Suprapubic skin (tissue), 4 donors: Measurements from ENCODE around the gene CLDN19. TPM values are rescaled to one million over a fixed set of nuclear protein-coding genes. Genes with fewer than 3 reads are reported as not detected.
"Not testable (repeated sequence)": the region's sequence is repeated elsewhere in the genome, so short reads cannot be mapped to it uniquely, and the experiment has no call there.

Source experiments
- DNase-seq, 2 donors: peaks; one replicate each; pipeline ENCODE4 v3.0.0-alpha.2; 2019; ENCODE audit warnings: low spot score in 2 of 2
- H3K27ac ChIP-seq: fragments of 200-600 bp; sonication (generic); one replicate; pipeline ENCODE4 v1.5.1; 2019
- H3K27me3 ChIP-seq: fragments of 200-600 bp; sonication (generic); one replicate; pipeline ENCODE4 v1.5.1; 2019
- H3K36me3 ChIP-seq: fragments of 200-600 bp; sonication (generic); one replicate; pipeline ENCODE4 v1.5.1; 2019
- H3K4me1 ChIP-seq: fragments of 200-600 bp; sonication (generic); one replicate; pipeline ENCODE4 v1.5.1; 2019
- H3K4me3 ChIP-seq: fragments of 200-600 bp; sonication (generic); one replicate; pipeline ENCODE4 v1.5.1; 2019; ENCODE audit warnings: mild to moderate bottlenecking
- H3K9me3 ChIP-seq: fragments of 200-600 bp; sonication (generic); one replicate; pipeline ENCODE4 v1.5.1; 2019
- CTCF ChIP-seq, 2 donors: fragments of 200-600 bp in 1 of 2; fragments of 450-650 bp in 1 of 2; sonication (generic) in 1 of 2; IDR thresholded peaks; one replicate each; pipeline ENCODE4 v1.5.1; 2016 to 2019; ENCODE audit warnings: antibody characterized with exemption in 2 of 2, mild to moderate bottlenecking in 1 of 2, moderate library complexity in 1 of 2
- EP300 ChIP-seq: sonication (generic); formaldehyde crosslinking; IDR thresholded peaks from one replicate; pipeline ENCODE4 v1.6.1; 2017; ENCODE audit warnings: antibody characterized with exemption
- POLR2A ChIP-seq, 2 donors: fragments of 450-650 bp; IDR thresholded peaks; one replicate each; pipeline ENCODE4 v1.6.1; 2017; ENCODE audit warnings: antibody characterized with exemption in 2 of 2, mild to moderate bottlenecking in 2 of 2, moderate library complexity in 2 of 2
- POLR2AphosphoS5 ChIP-seq, 3 donors: sonication (generic); formaldehyde crosslinking; IDR thresholded peaks; one replicate each; pipeline ENCODE4 v1.6.1; 2017; ENCODE audit warnings: antibody characterized with exemption in 3 of 3
- WGBS: methylation state at CpG from one replicate; pipeline ENCODE4 v1.1.5; 2018; 5-methylcytosine and 5-hydroxymethylcytosine counted together
- total RNA-seq, 4 donors: library from RNA; depleted of rRNA; stranded (reverse); fragments of >200 nt; gene quantifications; one replicate each; pipeline ENCODE4 v1.1.0, GENCODE V29; 2016

The CLDN19 gene
- total RNA-seq, 4 donors from 2014 or later = 0.38 to 0.98 (median 0.44) TPM; not detected in 1

GRCh38 chr1:42733415-42734200 is 6.4 kb downstream of the CLDN19 start:
- Histone ChIP-seq H3K27ac (no peak overlapping the region), H3K27me3 (no peaks in the 10 kb centered on the region), H3K4me3 (no peak overlapping the region), H3K36me3 (no peaks in the 10 kb centered on the region), H3K9me3 (no peaks in the 10 kb centered on the region), H3K4me1 (peaks cover 29% of the 10 kb centered on the region)
- WGBS = 89% methylated on average over 9 of the region's 12 CpGs
- peak in 1 of 2 donors; percentile 40 for DNase-seq
- TF ChIP-seq POLR2A (IDR thresholded peaks at IDR 0.05) (no peak), EP300 (no peak), POLR2AphosphoS5 (IDR thresholded peaks at IDR 0.05) (no peak), CTCF (IDR thresholded peaks at IDR 0.05) (no peak)

- Histone ChIP-seq H3K36me3 (no peaks in the 10 kb centered on the region), H3K4me1 (peaks cover 25% of the 10 kb centered on the region), H3K9me3 (no peaks in the 10 kb centered on the region), H3K27me3 (no peaks in the 10 kb centered on the region), H3K4me3 (no peak overlapping the region), H3K27ac (no peak overlapping the region)
- WGBS = 65% methylated on average over 10 of the region's 10 CpGs
- peak in 1 of 2 donors; percentile 14 for DNase-seq
- no peak for TF ChIP-seq CTCF (IDR thresholded peaks at IDR 0.05)
Observed at GRCh38 chr1:42732126-42732680, 7.8 kb downstream of the CLDN19 start.

GRCh38 chr1:42731585-42731984 is 8.5 kb downstream of the CLDN19 start:
- no peak for DNase-seq
- no peaks in the 10 kb centered on the region for H3K36me3 ChIP-seq
- no peak overlapping the region for H3K27ac ChIP-seq
- H3K4me3 ChIP-seq = no peak overlapping the region
- no peaks in the 10 kb centered on the region for H3K9me3 ChIP-seq
- no peak for TF ChIP-seq POLR2A (IDR thresholded peaks at IDR 0.05)
- no peak for TF ChIP-seq CTCF (IDR thresholded peaks at IDR 0.05)
- TF ChIP-seq EP300 = no peak
- TF ChIP-seq POLR2AphosphoS5 (IDR thresholded peaks at IDR 0.05) = no peak
- no peaks in the 10 kb centered on the region for H3K27me3 ChIP-seq
- H3K4me1 ChIP-seq = peaks cover 19% of the 10 kb centered on the region
- WGBS = 61% methylated on average over 3 of the region's 3 CpGs

GRCh38 chr1:42730988-42731387 is 9.0 kb downstream of the CLDN19 start:
- TF ChIP-seq CTCF (IDR thresholded peaks at IDR 0.05) = no peak
- no peak for TF ChIP-seq POLR2A (IDR thresholded peaks at IDR 0.05)
- no peak for TF ChIP-seq EP300
- TF ChIP-seq POLR2AphosphoS5 (IDR thresholded peaks at IDR 0.05) = no peak
- H3K27me3 ChIP-seq = no peaks in the 10 kb centered on the region
- 61% methylated on average over 4 of the region's 4 CpGs for WGBS
- no peak overlapping the region for H3K4me3 ChIP-seq
- no peaks in the 10 kb centered on the region for H3K36me3 ChIP-seq
- no peak overlapping the region for H3K27ac ChIP-seq
- peak in 1 of 2 donors; percentile 35 for DNase-seq
- H3K4me1 ChIP-seq = peaks cover 13% of the 10 kb centered on the region
- no peaks in the 10 kb centered on the region for H3K9me3 ChIP-seq

- Histone ChIP-seq H3K4me1 (peaks cover 7% of the 10 kb centered on the region), H3K36me3 (no peaks in the 10 kb centered on the region), H3K27ac (no peak overlapping the region), H3K27me3 (no peaks in the 10 kb centered on the region), H3K9me3 (no peaks in the 10 kb centered on the region), H3K4me3 (no peak overlapping the region)
- DNase-seq = peak in 1 of 2 donors; percentile 17
- 86% methylated on average over 3 of the region's 3 CpGs for WGBS
- no peak for TF ChIP-seq EP300
- TF ChIP-seq CTCF (IDR thresholded peaks at IDR 0.05) = no peak
Observed at GRCh38 chr1:42730002-42730401, 10.0 kb downstream of the CLDN19 start.

- not testable (repeated sequence) for H3K9me3 ChIP-seq
- DNase-seq = peak in 1 of 2 donors; percentile 20
- WGBS = 97% methylated on average over 4 of the region's 4 CpGs
Observed at GRCh38 chr1:42725820-42726219, 14.2 kb downstream of the CLDN19 start.

More at GRCh38 chr1:42725820-42726219, 14.2 kb downstream of the CLDN19 start:
- not testable (repeated sequence) for H3K27ac ChIP-seq, H3K36me3 ChIP-seq, H3K27me3 ChIP-seq, H3K4me1 ChIP-seq, H3K4me3 ChIP-seq
